ENCODE results near the gene ZNF740.
"Not testable (repeated sequence)": the region's sequence is repeated elsewhere in the genome, so short reads cannot be mapped to it uniquely, and the experiment has no call there.

The ZNF740 gene

GRCh38 chr12:53173085-53173715 is 7.3 kb upstream of the ZNF740 start:
- DNase-seq (ENCODE audit: low spot score) = peak; percentile 54

GRCh38 chr12:53174881-53175491 is 5.5 kb upstream of the ZNF740 start:
- peak; percentile 82 for DNase-seq (ENCODE audit: low spot score)

- DNase-seq (ENCODE audit: low spot score) = no peak
These were observed 3.8 kb upstream of the ZNF740 start for GRCh38 chr12:53176750-53177149.

GRCh38 chr12:53177447-53177846 is 3.1 kb upstream of the ZNF740 start:
- DNase-seq (ENCODE audit: low spot score) = not testable (repeated sequence)

- DNase-seq (ENCODE audit: low spot score) = not testable (repeated sequence)
These were observed 1.7 kb upstream of the ZNF740 start for GRCh38 chr12:53178803-53179202.

GRCh38 chr12:53179687-53180219 is 769 bp upstream of the ZNF740 start:
- DNase-seq (ENCODE audit: low spot score) = no peak

- peak; percentile 76 for DNase-seq (ENCODE audit: low spot score)
These were observed 566 bp downstream of the ZNF740 start for GRCh38 chr12:53180931-53181645.

GRCh38 chr12:53181935-53182334 is 1.4 kb downstream of the ZNF740 start:
- peak; percentile 30 for DNase-seq (ENCODE audit: low spot score)

- peak; percentile 38 for DNase-seq (ENCODE audit: low spot score)
These were observed 2.4 kb downstream of the ZNF740 start for GRCh38 chr12:53182903-53183302.

- DNase-seq (ENCODE audit: low spot score) = no peak
These were observed 4.3 kb downstream of the ZNF740 start for GRCh38 chr12:53184828-53185227.

- no peak for DNase-seq (ENCODE audit: low spot score)
These were observed 5.1 kb downstream of the ZNF740 start for GRCh38 chr12:53185582-53186153.

- DNase-seq (ENCODE audit: low spot score) = no peak
These were observed 6.2 kb downstream of the ZNF740 start for GRCh38 chr12:53186745-53187144.

- DNase-seq (ENCODE audit: low spot score) = no peak
These were observed 6.8 kb downstream of the ZNF740 start for GRCh38 chr12:53187145-53187899.

- peak; percentile 53 for DNase-seq (ENCODE audit: low spot score)
These were observed 9.7 kb downstream of the ZNF740 start for GRCh38 chr12:53190108-53190729.

- no peak for DNase-seq (ENCODE audit: low spot score)
These were observed 10.8 kb downstream of the ZNF740 start for GRCh38 chr12:53191096-53191884.

- DNase-seq (ENCODE audit: low spot score) = no peak
These were observed 11.5 kb downstream of the ZNF740 start for GRCh38 chr12:53191885-53192530.

GRCh38 chr12:53192531-53193021 is 12.1 kb downstream of the ZNF740 start:
- no peak for DNase-seq (ENCODE audit: low spot score)

GRCh38 chr12:53193040-53193439 is 12.5 kb downstream of the ZNF740 start:
- DNase-seq (ENCODE audit: low spot score) = no peak

GRCh38 chr12:53193985-53194716 is 13.6 kb downstream of the ZNF740 start:
- DNase-seq (ENCODE audit: low spot score) = no peak

All from RKO (cell line).